GM12873 (cell line): Measurements from ENCODE around the gene LMO4.

Source experiments
- TF ChIP-seq, protein P1 (sequence below): IDR thresholded peaks from 2 replicates; pipeline ENCODE4 v1.5.1; 2012; ENCODE audit warnings: low read depth, mild to moderate bottlenecking, moderate library complexity, low read length, control low read depth; ENCODE audit not compliant: insufficient read depth; ENCODE audit errors: missing control alignments

The LMO4 gene

DNA sequence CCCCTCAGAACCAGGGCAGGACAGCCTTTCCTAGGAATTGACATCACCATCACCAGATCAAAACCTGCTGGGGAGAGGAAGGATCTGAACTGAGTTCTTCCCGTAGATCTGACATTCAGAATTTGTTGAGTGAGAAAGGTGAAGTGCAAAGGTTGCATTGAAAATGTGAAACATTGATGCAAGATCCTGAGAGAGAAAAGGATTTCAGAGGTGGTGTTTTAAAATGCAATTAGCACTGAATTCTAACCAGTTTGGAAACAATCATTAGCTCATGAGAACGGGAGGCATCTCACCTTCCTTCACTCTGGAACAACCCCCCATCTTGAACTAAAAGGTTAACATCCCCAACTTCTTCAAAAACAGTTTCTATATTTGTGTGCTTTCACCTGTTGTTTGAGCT is 20.4 kb downstream of the LMO4 start:
- TF ChIP-seq, protein P1, sequence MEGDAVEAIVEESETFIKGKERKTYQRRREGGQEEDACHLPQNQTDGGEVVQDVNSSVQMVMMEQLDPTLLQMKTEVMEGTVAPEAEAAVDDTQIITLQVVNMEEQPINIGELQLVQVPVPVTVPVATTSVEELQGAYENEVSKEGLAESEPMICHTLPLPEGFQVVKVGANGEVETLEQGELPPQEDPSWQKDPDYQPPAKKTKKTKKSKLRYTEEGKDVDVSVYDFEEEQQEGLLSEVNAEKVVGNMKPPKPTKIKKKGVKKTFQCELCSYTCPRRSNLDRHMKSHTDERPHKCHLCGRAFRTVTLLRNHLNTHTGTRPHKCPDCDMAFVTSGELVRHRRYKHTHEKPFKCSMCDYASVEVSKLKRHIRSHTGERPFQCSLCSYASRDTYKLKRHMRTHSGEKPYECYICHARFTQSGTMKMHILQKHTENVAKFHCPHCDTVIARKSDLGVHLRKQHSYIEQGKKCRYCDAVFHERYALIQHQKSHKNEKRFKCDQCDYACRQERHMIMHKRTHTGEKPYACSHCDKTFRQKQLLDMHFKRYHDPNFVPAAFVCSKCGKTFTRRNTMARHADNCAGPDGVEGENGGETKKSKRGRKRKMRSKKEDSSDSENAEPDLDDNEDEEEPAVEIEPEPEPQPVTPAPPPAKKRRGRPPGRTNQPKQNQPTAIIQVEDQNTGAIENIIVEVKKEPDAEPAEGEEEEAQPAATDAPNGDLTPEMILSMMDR = no peak

DNA sequence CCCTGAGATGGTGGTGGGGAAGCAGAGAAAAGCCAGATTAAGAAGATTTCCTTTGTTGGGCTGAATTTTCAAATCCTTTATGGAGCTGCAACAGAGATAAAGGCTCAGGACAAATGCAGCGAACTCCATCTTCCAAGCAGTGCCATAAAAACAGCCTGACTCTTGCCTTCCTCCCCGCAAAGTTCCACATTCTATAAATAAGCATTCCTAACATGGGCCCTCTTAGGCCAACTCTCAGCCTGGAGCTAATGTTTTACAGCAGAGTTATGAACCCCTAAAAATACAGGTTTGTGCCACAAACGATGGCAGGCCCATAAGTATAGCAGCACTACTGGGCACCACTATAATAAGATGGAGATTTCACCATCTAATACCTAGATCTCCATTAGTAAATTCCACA is 27.2 kb downstream of the LMO4 start:
- TF ChIP-seq, protein P1 = no peak

DNA sequence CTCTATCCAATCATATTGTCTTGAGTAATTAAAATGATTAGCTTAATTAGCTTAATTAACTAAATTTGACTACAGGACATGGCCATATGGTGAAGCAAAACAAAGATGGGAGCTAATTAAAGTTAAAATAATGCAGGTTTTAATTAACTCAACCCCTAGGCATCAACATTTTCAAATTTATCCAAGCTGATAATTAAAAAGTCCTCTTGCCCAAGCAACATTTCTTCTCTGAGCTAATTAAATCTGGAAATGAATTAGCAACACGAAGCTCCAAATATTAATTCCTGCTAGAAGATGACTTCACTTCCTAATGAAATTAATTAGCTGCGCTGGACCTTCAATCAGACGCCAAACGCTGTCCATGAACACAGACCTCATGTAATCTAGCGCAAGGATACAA is 27.9 kb downstream of the LMO4 start:
- TF ChIP-seq, protein P1 = no peak

DNA sequence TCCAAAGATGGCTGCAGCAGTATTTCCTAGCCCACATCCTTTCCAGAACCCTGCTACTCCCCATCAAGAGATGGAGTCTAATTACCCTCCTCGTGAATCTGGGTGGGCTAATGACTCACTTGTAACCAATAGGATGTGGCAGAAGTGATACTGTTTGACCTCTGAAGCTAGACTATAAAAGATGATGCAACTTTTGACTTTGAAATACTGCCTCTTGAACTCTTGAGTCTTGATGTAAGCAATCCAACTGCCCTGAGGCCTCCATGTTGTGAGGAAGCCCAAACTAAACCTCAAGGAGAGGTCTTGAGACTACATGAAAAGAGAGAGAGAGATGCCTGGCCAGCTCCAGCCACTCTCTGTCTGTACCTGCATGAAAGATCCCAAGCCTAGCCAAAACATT is 29.5 kb downstream of the LMO4 start:
- TF ChIP-seq, protein P1 = no peak

DNA sequence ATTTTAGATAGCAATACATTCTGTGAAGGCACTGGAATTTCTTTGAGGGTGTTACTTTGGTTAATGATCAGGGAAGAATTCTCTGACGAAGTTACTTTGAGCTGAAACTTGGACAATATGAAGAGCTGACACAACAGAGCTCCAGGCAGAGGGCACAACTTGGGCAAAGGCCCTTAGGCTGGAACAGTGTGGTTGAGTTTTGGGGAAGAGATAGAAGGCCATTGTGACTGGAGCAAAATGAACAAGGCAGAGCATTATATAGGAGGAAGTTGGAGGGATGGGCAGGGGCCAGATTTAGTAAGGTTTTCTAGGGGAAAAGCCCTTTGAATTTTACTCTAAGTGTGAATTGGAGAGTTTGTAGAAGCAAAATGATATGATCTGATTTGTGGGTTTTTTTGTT is 30.9 kb downstream of the LMO4 start:
- TF ChIP-seq, protein P1 = no peak

DNA sequence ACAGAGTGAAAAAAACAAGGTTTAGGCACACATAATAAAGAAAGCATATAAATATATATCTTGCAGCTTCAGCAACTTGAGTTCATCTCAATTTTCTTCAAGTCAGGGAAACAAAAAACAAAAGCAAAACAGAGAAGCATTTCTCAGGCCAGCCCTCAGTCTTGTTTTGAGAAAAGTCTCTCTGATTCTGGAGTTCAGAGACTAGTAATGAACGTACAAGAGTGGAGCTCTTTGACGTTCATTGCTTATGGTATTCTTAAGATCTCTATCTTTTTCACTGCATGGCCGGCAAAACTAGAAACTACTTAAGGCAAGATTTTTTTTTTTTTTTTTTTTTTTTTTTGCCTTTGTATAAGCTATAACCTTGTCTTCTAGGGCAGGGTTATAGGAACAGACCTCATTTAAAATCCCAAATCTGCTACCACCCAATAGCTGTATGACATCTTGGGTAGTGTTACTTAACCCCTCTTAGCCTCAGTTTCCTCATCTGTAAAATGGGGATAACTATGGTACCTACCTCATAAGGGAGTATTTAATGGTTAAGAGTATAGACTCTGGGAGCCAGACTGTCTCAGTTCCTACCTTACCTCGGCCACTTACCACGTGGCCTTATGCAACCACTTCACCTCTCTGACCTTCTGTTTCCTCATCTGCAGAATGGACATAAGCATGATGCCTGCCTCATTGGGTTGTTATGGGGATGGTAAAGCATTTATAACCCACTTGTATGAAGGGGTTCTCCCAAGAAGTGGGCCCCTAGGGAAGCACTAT is 33.6 kb downstream of the LMO4 start:
- TF ChIP-seq, protein P1 = no peak

DNA sequence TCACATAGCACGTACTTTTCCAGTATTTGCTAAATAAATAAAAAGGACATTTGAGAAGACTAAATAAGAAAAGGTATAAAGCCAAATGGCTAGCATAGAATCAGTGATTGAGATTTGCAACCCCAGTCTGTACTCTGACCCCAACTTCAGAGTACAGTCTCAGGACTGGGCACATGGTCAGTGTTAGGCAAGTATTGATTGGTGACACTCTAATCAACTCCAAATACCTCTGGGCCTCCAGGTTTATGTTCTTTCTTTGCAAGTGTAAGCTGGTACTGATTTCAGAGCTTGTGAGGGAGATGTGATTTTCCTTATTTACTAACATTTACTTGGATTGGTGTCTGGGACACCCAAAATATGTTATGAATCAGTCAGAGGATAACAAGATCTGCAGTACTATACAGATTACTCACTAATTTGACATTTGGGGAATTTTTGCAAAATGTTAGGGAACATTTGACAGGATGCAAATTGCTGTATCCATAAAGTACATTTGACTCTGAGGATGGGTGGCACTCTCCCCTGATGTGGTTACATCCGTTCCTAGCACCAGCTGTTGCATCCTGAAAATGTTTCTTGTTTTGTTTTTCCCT is 34.2 kb downstream of the LMO4 start:
- TF ChIP-seq, protein P1 = no peak
